Measurements from ENCODE around the gene PKN2. TPM values are rescaled to one million over a fixed set of nuclear protein-coding genes. Genes with fewer than 3 reads are reported as not detected.

Gene PKN2
- total and polyA plus RNA-seq, 2 of the 8 experiments (the other 6 are each of a cell fraction or from before 2014, with no cell fraction given): 7.8 to 32.0 TPM

DNA sequence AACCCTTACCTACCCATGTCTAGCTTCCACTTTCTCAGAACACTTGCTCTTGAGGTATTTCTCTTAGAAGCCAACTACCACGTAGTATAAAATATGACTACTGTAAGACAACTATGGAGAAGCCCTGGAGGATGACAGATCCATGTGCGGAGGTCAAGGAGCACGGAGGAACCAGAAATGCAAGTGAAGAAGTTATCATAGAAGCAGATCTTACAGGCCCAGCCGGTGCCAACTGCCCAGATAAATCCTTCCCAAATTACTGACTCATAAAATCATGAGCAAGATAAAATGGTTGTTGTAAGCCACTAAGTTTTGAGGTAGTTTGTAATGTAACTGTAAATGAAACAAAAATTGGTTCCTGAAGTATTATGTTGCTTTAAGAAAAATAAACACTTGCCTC, 194.7 kb downstream of the PKN2 start:
- peaks cover 0 to 2% (median 0%) of the 10 kb centered on the region in 4 experiments; a peak in 1 of 8 replicates for H3K36me3 ChIP-seq (ENCODE audit: control insufficient read depth in 2 of 4, insufficient read depth in 4 of 4, low read length in 3 of 4)
- no peak overlapping the region for H2AK5ac ChIP-seq (ENCODE audit: low read depth, low read length)
- no peaks in the 10 kb centered on the region for H3K27me3 ChIP-seq (replicated peaks in 1 of 4; ENCODE audit: control insufficient read depth in 3 of 4, extremely low read depth in 1 of 4, insufficient read depth in 3 of 4, low read length in 3 of 4)
- no peak for DNase-seq (ENCODE audit: low read depth in 1 of 2, low spot score in 2 of 2)
- no peak overlapping the region for H2AFZ ChIP-seq (ENCODE audit: low read length)
- H2BK15ac ChIP-seq (ENCODE audit: low read length): no peak overlapping the region
- CTCF ChIA-PET (ENCODE audit: partially characterized antibody): interaction anchor here (0.6 to 5.4 kb wide), 13 partner anchors 9 to 463 kb away, joined by 3 to 68 read pairs (median 4); partner anchors contain the start of gene GTF2B
- H3K18ac ChIP-seq (ENCODE audit: extremely low read depth, low read length): no peak overlapping the region
- H3K4me3 ChIP-seq (ENCODE audit: extremely low read depth in 1 of 4, insufficient read depth in 2 of 4, low read depth in 3 of 4, low read length in 4 of 4): no peak overlapping the region
- no peak overlapping the region for H2BK12ac ChIP-seq (ENCODE audit: low read depth, low read length)
- no peak for FAIRE-seq
- no peak overlapping the region for H2BK20ac ChIP-seq (ENCODE audit: low read length)
- no peak overlapping the region for H3K4ac ChIP-seq (replicated peaks; ENCODE audit: insufficient read length, low read depth, low read length)
- POLR2A ChIA-PET (ENCODE audit: partially characterized antibody): no interaction called here
- H3K23me2 ChIP-seq (ENCODE audit: low read depth, low read length): no peaks in the 10 kb centered on the region
- no peaks in the 10 kb centered on the region for H3K79me2 ChIP-seq (ENCODE audit: control insufficient read depth in 1 of 2, insufficient read depth in 2 of 2, low read length in 2 of 2)
- no peak overlapping the region for H3K56ac ChIP-seq (replicated peaks; ENCODE audit: insufficient read length, low read depth, low read length)
- no peak overlapping the region for H4K91ac ChIP-seq (replicated peaks; ENCODE audit: insufficient read length, low read length)
- H3K14ac ChIP-seq (ENCODE audit: insufficient read length): no peak overlapping the region
- WGBS, 2 experiments (ENCODE audit: extremely low coverage in 1 of 2, insufficient coverage in 1 of 2, insufficient read length in 1 of 2, insufficient replicate concordance in 2 of 2, low coverage in 1 of 2, low lambda C conversion rate in 2 of 2, missing lambda C conversion rate in 1 of 2): 97% methylated on average over 4 of the region's 4 CpGs; no CpG with 5 or more reads in 1 of the 2 experiments
- no peak overlapping the region for H3K9ac ChIP-seq (replicated peaks in 1 of 4; ENCODE audit: extremely low read depth in 1 of 4, low read depth in 3 of 4, low read length in 3 of 4)
- no peaks in the 10 kb centered on the region for H4K20me1 ChIP-seq (replicated peaks in 1 of 2; ENCODE audit: control insufficient read depth in 1 of 2, insufficient read depth in 2 of 2, low read length in 2 of 2)
- no peaks in the 10 kb centered on the region for H3K9me3 ChIP-seq (ENCODE audit: insufficient read depth in 2 of 2, low read depth in 1 of 2, low read length in 1 of 2)
- H3K79me1 ChIP-seq (ENCODE audit: low read depth, low read length): no peaks in the 10 kb centered on the region
- no peak overlapping the region for H3K4me2 ChIP-seq (ENCODE audit: insufficient read depth in 1 of 2, low read depth in 2 of 2, low read length in 2 of 2)
- no peaks in the 10 kb centered on the region for H3K4me1 ChIP-seq (replicated peaks in 1 of 4; ENCODE audit: control insufficient read depth in 3 of 4, insufficient read depth in 4 of 4, low read length in 3 of 4)
- no peak overlapping the region for H3K23ac ChIP-seq (ENCODE audit: insufficient read length)
- no peak overlapping the region for H4K5ac ChIP-seq (ENCODE audit: insufficient read length, low read depth, low read length)
- no peak overlapping the region for H4K8ac ChIP-seq (ENCODE audit: extremely low read depth, insufficient read depth, low read length)
- H2BK120ac ChIP-seq (replicated peaks; ENCODE audit: low read depth, low read length): no peak overlapping the region
- no peak overlapping the region for H3K27ac ChIP-seq (ENCODE audit: low read depth, low read length)
- no peak overlapping the region for H2BK5ac ChIP-seq (ENCODE audit: low read depth, low read length)
- TF ChIP-seq CREB1 (IDR thresholded peaks at IDR 0.05): no peak
- TF ChIP-seq BCL11A (IDR thresholded peaks at IDR 0.05; ENCODE audit: low read depth in 2 of 2, low read length in 2 of 2): no peak
- no peak for TF ChIP-seq MAFK (IDR thresholded peaks at IDR 0.05; ENCODE audit: low read depth, low read length)
- no peak for TF ChIP-seq RFX5 (IDR thresholded peaks at IDR 0.05; ENCODE audit: borderline replicate concordance, low read depth, low read length)
- no peak for TF ChIP-seq KDM1A (IDR thresholded peaks at IDR 0.05; ENCODE audit: borderline replicate concordance, low read length)
- no peak for TF ChIP-seq SP1 (IDR thresholded peaks at IDR 0.05; ENCODE audit: low read depth, low read length)
- TF ChIP-seq CBX5 (IDR thresholded peaks at IDR 0.05; ENCODE audit: low read depth, low read length): no peak
- TF ChIP-seq TEAD4 (IDR thresholded peaks at IDR 0.05; ENCODE audit: low read depth, low read length): no peak
- no peak for TF ChIP-seq EGR1 (IDR thresholded peaks at IDR 0.05; ENCODE audit: borderline replicate concordance, low read depth, low read length)
- TF ChIP-seq, protein P1, sequence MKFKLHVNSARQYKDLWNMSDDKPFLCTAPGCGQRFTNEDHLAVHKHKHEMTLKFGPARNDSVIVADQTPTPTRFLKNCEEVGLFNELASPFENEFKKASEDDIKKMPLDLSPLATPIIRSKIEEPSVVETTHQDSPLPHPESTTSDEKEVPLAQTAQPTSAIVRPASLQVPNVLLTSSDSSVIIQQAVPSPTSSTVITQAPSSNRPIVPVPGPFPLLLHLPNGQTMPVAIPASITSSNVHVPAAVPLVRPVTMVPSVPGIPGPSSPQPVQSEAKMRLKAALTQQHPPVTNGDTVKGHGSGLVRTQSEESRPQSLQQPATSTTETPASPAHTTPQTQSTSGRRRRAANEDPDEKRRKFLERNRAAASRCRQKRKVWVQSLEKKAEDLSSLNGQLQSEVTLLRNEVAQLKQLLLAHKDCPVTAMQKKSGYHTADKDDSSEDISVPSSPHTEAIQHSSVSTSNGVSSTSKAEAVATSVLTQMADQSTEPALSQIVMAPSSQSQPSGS (IDR thresholded peaks at IDR 0.05; ENCODE audit: low read length): no peak
- no peak for TF ChIP-seq SIX5 (IDR thresholded peaks at IDR 0.05; ENCODE audit: low read depth, low read length)
- no peak for TF ChIP-seq CTBP2 (IDR thresholded peaks at IDR 0.05; ENCODE audit: borderline replicate concordance, insufficient read depth, insufficient read length, low read length)
- no peak for TF ChIP-seq RBBP5 (IDR thresholded peaks at IDR 0.05; ENCODE audit: borderline replicate concordance, low read depth, low read length)
- no peak for TF ChIP-seq POLR2A (IDR thresholded peaks at IDR 0.05; ENCODE audit: control extremely low read depth in 1 of 2, low read depth in 2 of 2, low read length in 2 of 2)

Measured in H1 (cell line).